ENCODE measurements around the gene MYH6.

GRCh38 chr14:23430016-23430722 is 22.1 kb upstream of the MYH6 start:
- TF ChIP-seq EZH2 (IDR thresholded peaks at IDR 0.05; ENCODE audit: borderline replicate concordance, low read depth, low read length, poor library complexity, severe bottlenecking) (no peak), CTCF (conservative IDR thresholded peaks at IDR 0.05; ENCODE audit: low read depth, low read length) (no peak)

Data from A673 (cell line).